ENCODE data around the gene FMNL2. TPM values are rescaled to one million over a fixed set of nuclear protein-coding genes. Genes with fewer than 3 reads are reported as not detected.

Gene FMNL2
- total and polyA plus RNA-seq, 2 experiments from 2014 or later: 4.4 to 18.6 TPM

- Histone ChIP-seq H3K27ac (peak overlapping the region; percentile 69), H3K9ac (peak overlapping the region; percentile 73), H2AFZ (peak overlapping the region; percentile 82), H3K4me3 (peak overlapping the region; percentile 74), H3K4me2 (ENCODE audit: unreplicated experiment) (peak overlapping the region; percentile 97), H3K9me3 (ENCODE audit: low read depth) (no peaks in the 10 kb centered on the region), H3K79me2 (ENCODE audit: insufficient read depth) (peaks cover 93% of the 10 kb centered on the region), H4K20me1 (ENCODE audit: insufficient read depth) (no peaks in the 10 kb centered on the region), H3K36me3 (ENCODE audit: low read depth) (no peaks in the 10 kb centered on the region), H3K27me3 (replicated peaks; ENCODE audit: insufficient read depth) (no peaks in the 10 kb centered on the region), H3K4me1 (ENCODE audit: insufficient read depth) (peaks cover 37% of the 10 kb centered on the region), H3K9me2 (ENCODE audit: insufficient read depth) (no peaks in the 10 kb centered on the region), H3F3A (ENCODE audit: insufficient read depth) (peaks cover 25% of the 10 kb centered on the region)
- WGBS, 2 experiments (ENCODE audit: low coverage in 1 of 2, low lambda C conversion rate in 2 of 2, missing lambda C conversion rate in 2 of 2): 2 to 3% methylated on average over 4 of the region's 4 CpGs
- in situ Hi-C loops (cut with MboI): no loop called here
- no peak for TF ChIP-seq EZH2phosphoT487 (IDR thresholded peaks at IDR 0.05; ENCODE audit: insufficient read depth, low read depth)
- TF ChIP-seq EZH2 (IDR thresholded peaks at IDR 0.05; ENCODE audit: insufficient read depth, poor library complexity, severe bottlenecking): no peak
- peak; percentile 76 for DNase-seq
Observed at GRCh38 chr2:152396051-152396511, 61.1 kb downstream of the FMNL2 start.

- Histone ChIP-seq H2AFZ (no peak overlapping the region), H3K9me3 (ENCODE audit: low read depth) (no peaks in the 10 kb centered on the region), H3F3A (ENCODE audit: insufficient read depth) (peaks cover 29% of the 10 kb centered on the region), H4K20me1 (ENCODE audit: insufficient read depth) (no peaks in the 10 kb centered on the region), H3K4me2 (ENCODE audit: unreplicated experiment) (peak overlapping the region; percentile 97), H3K9me2 (ENCODE audit: insufficient read depth) (no peaks in the 10 kb centered on the region), H3K9ac (peak overlapping the region; percentile 73; the same call in 1 of the 2 replicates), H3K27ac (peak overlapping the region; percentile 69), H3K27me3 (replicated peaks; ENCODE audit: insufficient read depth) (no peaks in the 10 kb centered on the region), H3K36me3 (ENCODE audit: low read depth) (no peaks in the 10 kb centered on the region), H3K4me3 (peak overlapping the region; percentile 74), H3K79me2 (ENCODE audit: insufficient read depth) (peaks cover 94% of the 10 kb centered on the region), H3K4me1 (ENCODE audit: insufficient read depth) (peaks cover 41% of the 10 kb centered on the region)
- peak; percentile 44 for DNase-seq
- TF ChIP-seq EZH2 (IDR thresholded peaks at IDR 0.05; ENCODE audit: insufficient read depth, poor library complexity, severe bottlenecking) (no peak), EZH2phosphoT487 (IDR thresholded peaks at IDR 0.05; ENCODE audit: insufficient read depth, low read depth) (no peak)
- 48 to 51% methylated on average over 2 of the region's 2 CpGs for WGBS, 2 experiments (ENCODE audit: low coverage in 1 of 2, low lambda C conversion rate in 2 of 2, missing lambda C conversion rate in 2 of 2)
- in situ Hi-C loops (cut with MboI): no loop called here
Observed at GRCh38 chr2:152396763-152397162, 61.8 kb downstream of the FMNL2 start.

GRCh38 chr2:152399003-152399402 is 64.0 kb downstream of the FMNL2 start:
- H3K4me1 ChIP-seq (ENCODE audit: insufficient read depth): peaks cover 41% of the 10 kb centered on the region
- H4K20me1 ChIP-seq (ENCODE audit: insufficient read depth): no peaks in the 10 kb centered on the region
- H3K79me2 ChIP-seq (ENCODE audit: insufficient read depth): peaks cover 95% of the 10 kb centered on the region
- H3K9ac ChIP-seq: no peak overlapping the region
- no peaks in the 10 kb centered on the region for H3K36me3 ChIP-seq (ENCODE audit: low read depth)
- H3K4me2 ChIP-seq (ENCODE audit: unreplicated experiment): no peak overlapping the region
- 66 to 69% methylated on average over 4 of the region's 4 CpGs for WGBS, 2 experiments (ENCODE audit: low coverage in 1 of 2, low lambda C conversion rate in 2 of 2, missing lambda C conversion rate in 2 of 2)
- H3K9me3 ChIP-seq (ENCODE audit: low read depth): no peaks in the 10 kb centered on the region
- no peak overlapping the region for H2AFZ ChIP-seq
- no peaks in the 10 kb centered on the region for H3K27me3 ChIP-seq (replicated peaks; ENCODE audit: insufficient read depth)
- H3F3A ChIP-seq (ENCODE audit: insufficient read depth): peaks cover 29% of the 10 kb centered on the region
- TF ChIP-seq EZH2 (IDR thresholded peaks at IDR 0.05; ENCODE audit: insufficient read depth, poor library complexity, severe bottlenecking): no peak
- no peak for TF ChIP-seq EZH2phosphoT487 (IDR thresholded peaks at IDR 0.05; ENCODE audit: insufficient read depth, low read depth)
- H3K27ac ChIP-seq: no peak overlapping the region
- in situ Hi-C loops (cut with MboI): no loop called here
- no peak overlapping the region for H3K4me3 ChIP-seq
- DNase-seq: no peak
- no peaks in the 10 kb centered on the region for H3K9me2 ChIP-seq (ENCODE audit: insufficient read depth)

- 47 to 53% methylated on average over 2 of the region's 2 CpGs for WGBS, 2 experiments (ENCODE audit: low coverage in 1 of 2, low lambda C conversion rate in 2 of 2, missing lambda C conversion rate in 2 of 2)
- peak; percentile 66 for DNase-seq
- H3F3A ChIP-seq (ENCODE audit: insufficient read depth): peaks cover 24% of the 10 kb centered on the region
- TF ChIP-seq EZH2 (IDR thresholded peaks at IDR 0.05; ENCODE audit: insufficient read depth, poor library complexity, severe bottlenecking): no peak
- no peak for TF ChIP-seq EZH2phosphoT487 (IDR thresholded peaks at IDR 0.05; ENCODE audit: insufficient read depth, low read depth)
- H3K4me1 ChIP-seq (ENCODE audit: insufficient read depth): peaks cover 41% of the 10 kb centered on the region
- peak overlapping the region; percentile 29 for H3K4me2 ChIP-seq (ENCODE audit: unreplicated experiment)
- no peaks in the 10 kb centered on the region for H3K9me2 ChIP-seq (ENCODE audit: insufficient read depth)
- H3K27ac ChIP-seq: peak overlapping the region; percentile 19; the same call in 1 of the 2 replicates
- in situ Hi-C loops (cut with MboI): no loop called here
- H3K36me3 ChIP-seq (ENCODE audit: low read depth): no peaks in the 10 kb centered on the region
- H4K20me1 ChIP-seq (ENCODE audit: insufficient read depth): no peaks in the 10 kb centered on the region
- H3K4me3 ChIP-seq: no peak overlapping the region
- no peak overlapping the region for H3K9ac ChIP-seq
- H3K9me3 ChIP-seq (ENCODE audit: low read depth): no peaks in the 10 kb centered on the region
- H3K27me3 ChIP-seq (replicated peaks; ENCODE audit: insufficient read depth): no peaks in the 10 kb centered on the region
- H2AFZ ChIP-seq: no peak overlapping the region
- peaks cover 97% of the 10 kb centered on the region for H3K79me2 ChIP-seq (ENCODE audit: insufficient read depth)
Observed at GRCh38 chr2:152400607-152401214, 65.7 kb downstream of the FMNL2 start.
